HEK293T (cell line): Measurements from ENCODE around the gene KPNA3.

Experiments
- ARNT ChIP-seq: fragments of 450-650 bp; IDR thresholded peaks from 2 replicates; pipeline ENCODE4 v1.6.1; 2017; ENCODE audit warnings: mild to moderate bottlenecking
- BHLHE40 ChIP-seq: fragments of 450-650 bp; IDR thresholded peaks from 2 replicates; pipeline ENCODE4 v1.6.1; 2016; ENCODE audit warnings: mild to moderate bottlenecking, moderate library complexity, borderline replicate concordance
- CTBP1 ChIP-seq: fragments of 450-650 bp; IDR thresholded peaks from 2 replicates; pipeline ENCODE4 v1.6.1; 2016; ENCODE audit warnings: borderline replicate concordance
- ELF4 ChIP-seq: fragments of 450-650 bp; IDR thresholded peaks from 2 replicates; pipeline ENCODE4 v1.6.1; 2017; ENCODE audit warnings: antibody characterized with exemption
- FOXA1 ChIP-seq: fragments of 450-650 bp; IDR thresholded peaks from 2 replicates; pipeline ENCODE4 v1.6.1; 2016; ENCODE audit warnings: mild to moderate bottlenecking
- FOXM1 ChIP-seq: fragments of 450-650 bp; IDR thresholded peaks from 2 replicates; pipeline ENCODE4 v1.6.1; 2017; ENCODE audit warnings: mild to moderate bottlenecking, borderline replicate concordance
- HDGF ChIP-seq: fragments of 450-650 bp; IDR thresholded peaks from 2 replicates; pipeline ENCODE4 v1.6.1; 2017; ENCODE audit warnings: antibody characterized with exemption, borderline replicate concordance
- LEF1 ChIP-seq: fragments of 450-650 bp; IDR thresholded peaks from 2 replicates; pipeline ENCODE4 v1.6.1; 2017; ENCODE audit warnings: mild to moderate bottlenecking, borderline replicate concordance
- NFRKB ChIP-seq: fragments of 450-650 bp; IDR thresholded peaks from 2 replicates; pipeline ENCODE4 v1.6.1; 2016; ENCODE audit warnings: mild to moderate bottlenecking, moderate library complexity
- PKNOX1 ChIP-seq: fragments of 450-650 bp; IDR thresholded peaks from 2 replicates; pipeline ENCODE4 v1.6.1; 2016
- SP1 ChIP-seq: fragments of 450-650 bp; IDR thresholded peaks from 2 replicates; pipeline ENCODE4 v1.6.1; 2017
- TARDBP ChIP-seq: fragments of 450-650 bp; IDR thresholded peaks from 2 replicates; pipeline ENCODE4 v1.6.1; 2016
- ZNF384 ChIP-seq: fragments of 450-650 bp; IDR thresholded peaks from 2 replicates; pipeline ENCODE4 v1.6.1; 2016

GRCh38 chr13:49693877-49694276, 98.6 kb downstream of the KPNA3 start:
- no peak for TF ChIP-seq FOXM1
- no peak for TF ChIP-seq CTBP1
- TF ChIP-seq SP1, result no peak
- no peak for TF ChIP-seq FOXA1
- no peak for TF ChIP-seq BHLHE40
- no peak for TF ChIP-seq PKNOX1
- TF ChIP-seq TARDBP, result no peak
- TF ChIP-seq ELF4, result no peak
- no peak for TF ChIP-seq LEF1
- TF ChIP-seq ZNF384, result no peak
- no peak for TF ChIP-seq NFRKB
- no peak for TF ChIP-seq ARNT
- TF ChIP-seq HDGF, result no peak
